ENCODE results near the gene RFTN2.

Gene RFTN2

DNA sequence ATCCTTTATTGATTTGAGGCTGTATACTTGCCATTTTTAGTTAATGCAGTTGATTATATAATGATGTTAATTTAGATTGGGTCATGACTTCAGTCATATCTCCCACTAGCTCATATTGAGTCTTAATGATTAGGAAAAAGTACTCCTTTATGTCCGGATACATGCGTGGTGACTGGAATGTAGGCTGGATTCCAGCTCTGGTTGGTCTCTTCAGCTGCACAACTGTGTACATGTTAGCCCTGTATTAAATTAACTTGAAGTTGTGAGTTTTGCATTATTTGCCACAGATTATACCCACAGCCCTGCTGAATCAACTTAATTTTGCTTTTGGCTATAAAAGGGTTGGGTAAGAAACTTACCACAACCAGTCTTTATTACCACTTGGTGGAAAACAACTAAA is 137.0 kb downstream of the RFTN2 start:
- Histone ChIP-seq H3K9me3 (ENCODE audit: severe bottlenecking) (no peaks in the 10 kb centered on the region), H3K36me3 (peaks cover 60% of the 10 kb centered on the region), H3K27me3 (ENCODE audit: insufficient read depth, low read depth, severe bottlenecking) (no peaks in the 10 kb centered on the region), H3K27ac (no peak overlapping the region), H3K4me3 (ENCODE audit: low read depth, low read length) (no peak overlapping the region)
- TF ChIP-seq CTCF (IDR thresholded peaks at IDR 0.05; ENCODE audit: low read depth, low read length): no peak
- no peak for DNase-seq

All from WERI-Rb-1 (cell line).